Measurements from ENCODE around the gene PDZD8.

DNA sequence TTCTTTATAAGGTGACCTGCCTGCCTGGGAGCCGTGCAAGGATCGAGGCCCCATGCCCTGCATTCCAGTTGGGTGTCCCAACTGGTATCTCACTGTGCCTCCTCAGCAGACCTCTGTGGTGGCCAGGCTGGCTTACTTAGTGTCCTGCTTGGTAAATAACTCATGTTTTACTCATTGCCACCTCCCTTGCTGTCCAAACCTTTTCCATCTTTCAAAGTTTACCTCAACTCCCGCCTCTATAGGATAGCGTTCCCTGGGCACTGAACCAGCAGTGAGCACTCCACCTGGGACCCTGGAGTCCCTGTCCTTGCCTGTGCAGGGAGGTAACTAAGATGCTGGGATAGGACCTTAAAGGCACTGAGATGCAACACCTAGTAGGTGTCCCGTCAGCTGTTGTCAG lies 100.7 kb downstream of the PDZD8 start:
- no peak for TF ChIP-seq CTCF (IDR thresholded peaks at IDR 0.05)
- no peak for TF ChIP-seq NR3C1 (IDR thresholded peaks at IDR 0.05)
- TF ChIP-seq RAD21 (conservative IDR thresholded peaks at IDR 0.05 in 1 of 2, IDR thresholded peaks at IDR 0.05 in 1 of 2), result no peak
- no peak for TF ChIP-seq RFX5 (IDR thresholded peaks at IDR 0.05)
- no peak for TF ChIP-seq SREBF2 (IDR thresholded peaks at IDR 0.05)
- no peak for TF ChIP-seq POLR2A (IDR thresholded peaks at IDR 0.05; ENCODE audit: low read length)
- no peak for TF ChIP-seq BHLHE40 (IDR thresholded peaks at IDR 0.05; ENCODE audit: low read depth, low read length)
- TF ChIP-seq JUN (IDR thresholded peaks at IDR 0.05), result no peak
- TF ChIP-seq BCL3 (IDR thresholded peaks at IDR 0.05), result no peak
- TF ChIP-seq CEBPB (IDR thresholded peaks at IDR 0.05), result no peak
- TF ChIP-seq, protein P1, sequence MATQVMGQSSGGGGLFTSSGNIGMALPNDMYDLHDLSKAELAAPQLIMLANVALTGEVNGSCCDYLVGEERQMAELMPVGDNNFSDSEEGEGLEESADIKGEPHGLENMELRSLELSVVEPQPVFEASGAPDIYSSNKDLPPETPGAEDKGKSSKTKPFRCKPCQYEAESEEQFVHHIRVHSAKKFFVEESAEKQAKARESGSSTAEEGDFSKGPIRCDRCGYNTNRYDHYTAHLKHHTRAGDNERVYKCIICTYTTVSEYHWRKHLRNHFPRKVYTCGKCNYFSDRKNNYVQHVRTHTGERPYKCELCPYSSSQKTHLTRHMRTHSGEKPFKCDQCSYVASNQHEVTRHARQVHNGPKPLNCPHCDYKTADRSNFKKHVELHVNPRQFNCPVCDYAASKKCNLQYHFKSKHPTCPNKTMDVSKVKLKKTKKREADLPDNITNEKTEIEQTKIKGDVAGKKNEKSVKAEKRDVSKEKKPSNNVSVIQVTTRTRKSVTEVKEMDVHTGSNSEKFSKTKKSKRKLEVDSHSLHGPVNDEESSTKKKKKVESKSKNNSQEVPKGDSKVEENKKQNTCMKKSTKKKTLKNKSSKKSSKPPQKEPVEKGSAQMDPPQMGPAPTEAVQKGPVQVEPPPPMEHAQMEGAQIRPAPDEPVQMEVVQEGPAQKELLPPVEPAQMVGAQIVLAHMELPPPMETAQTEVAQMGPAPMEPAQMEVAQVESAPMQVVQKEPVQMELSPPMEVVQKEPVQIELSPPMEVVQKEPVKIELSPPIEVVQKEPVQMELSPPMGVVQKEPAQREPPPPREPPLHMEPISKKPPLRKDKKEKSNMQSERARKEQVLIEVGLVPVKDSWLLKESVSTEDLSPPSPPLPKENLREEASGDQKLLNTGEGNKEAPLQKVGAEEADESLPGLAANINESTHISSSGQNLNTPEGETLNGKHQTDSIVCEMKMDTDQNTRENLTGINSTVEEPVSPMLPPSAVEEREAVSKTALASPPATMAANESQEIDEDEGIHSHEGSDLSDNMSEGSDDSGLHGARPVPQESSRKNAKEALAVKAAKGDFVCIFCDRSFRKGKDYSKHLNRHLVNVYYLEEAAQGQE (IDR thresholded peaks at IDR 0.05), result no peak
- no peak for TF ChIP-seq MAZ (IDR thresholded peaks at IDR 0.05; ENCODE audit: borderline replicate concordance, low read depth, low read length)
- TF ChIP-seq CHD2 (IDR thresholded peaks at IDR 0.05; ENCODE audit: low read length, partially characterized antibody), result no peak

Data from A549 (cell line).